ENCODE measurements around the gene GPC6.

The GPC6 gene

DNA sequence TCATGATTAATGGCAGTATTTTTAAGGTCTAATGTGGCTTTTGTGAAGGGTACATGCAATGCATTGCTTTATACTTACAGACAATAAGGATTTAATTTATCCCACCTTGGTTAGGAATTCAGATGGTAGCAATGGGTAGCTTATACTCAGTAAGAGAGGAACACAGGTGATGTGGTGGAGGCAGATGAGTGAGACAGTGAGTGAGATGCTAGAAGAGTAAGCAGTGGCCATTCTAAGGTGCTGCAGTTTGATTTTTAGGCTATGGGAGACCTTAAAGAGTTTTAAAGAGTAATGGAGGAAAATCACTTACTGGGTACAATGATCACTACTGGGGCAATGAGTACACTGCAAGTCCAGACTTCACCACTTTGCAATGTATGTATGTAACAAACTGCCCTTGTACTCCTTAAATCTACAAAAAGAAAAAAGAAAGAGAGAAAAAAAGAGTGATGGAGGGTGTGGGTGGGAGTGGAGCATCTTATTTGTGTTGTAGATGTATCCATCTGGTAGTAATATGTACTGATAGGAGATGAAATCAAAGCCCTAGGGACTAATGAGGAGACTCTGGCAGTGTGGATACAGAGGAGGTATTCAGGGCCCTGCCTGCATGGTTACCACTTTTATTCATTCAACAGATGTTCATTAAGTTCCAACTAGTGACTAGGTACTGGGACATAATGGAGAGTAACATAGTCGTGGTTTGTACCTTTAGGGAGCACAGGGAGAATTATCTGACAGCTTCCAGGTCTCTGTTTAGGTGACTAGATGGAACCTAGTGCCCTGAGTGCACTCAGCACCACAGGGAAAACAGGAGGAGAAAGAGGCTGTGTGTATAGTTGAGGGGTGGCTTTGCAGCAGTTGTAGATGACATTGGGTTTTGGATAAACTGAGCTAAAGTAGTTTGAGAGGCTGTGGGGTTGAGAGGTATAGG is 99.0 kb downstream of the GPC6 start:
- no peak for DNase-seq

DNA sequence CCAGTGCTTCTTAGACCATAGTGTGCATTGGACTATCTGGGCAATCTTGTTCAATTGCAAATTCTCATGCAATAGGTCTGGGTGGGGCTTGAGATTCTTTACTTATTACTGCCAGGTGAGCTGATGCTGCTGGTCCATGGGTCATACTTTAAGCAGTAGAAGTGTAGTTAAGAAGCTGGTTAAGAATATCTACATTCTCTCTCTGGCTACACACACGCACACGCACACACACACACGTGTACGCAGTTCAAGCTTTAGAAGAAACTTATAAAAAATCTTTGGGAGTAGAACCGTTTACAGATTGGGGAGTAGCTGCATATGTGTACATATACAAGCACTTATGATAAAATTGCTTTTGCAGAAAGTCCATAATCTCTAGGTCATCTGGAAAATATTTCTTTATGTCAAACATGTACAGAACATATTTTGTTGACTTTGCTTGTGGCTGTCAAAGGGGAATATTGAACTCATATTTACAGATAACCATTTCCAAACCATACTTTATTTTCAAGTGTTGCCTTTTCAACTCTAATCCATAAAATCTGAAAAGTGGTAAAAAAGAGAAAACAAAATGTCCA is 99.7 kb downstream of the GPC6 start:
- no peak for DNase-seq

DNA sequence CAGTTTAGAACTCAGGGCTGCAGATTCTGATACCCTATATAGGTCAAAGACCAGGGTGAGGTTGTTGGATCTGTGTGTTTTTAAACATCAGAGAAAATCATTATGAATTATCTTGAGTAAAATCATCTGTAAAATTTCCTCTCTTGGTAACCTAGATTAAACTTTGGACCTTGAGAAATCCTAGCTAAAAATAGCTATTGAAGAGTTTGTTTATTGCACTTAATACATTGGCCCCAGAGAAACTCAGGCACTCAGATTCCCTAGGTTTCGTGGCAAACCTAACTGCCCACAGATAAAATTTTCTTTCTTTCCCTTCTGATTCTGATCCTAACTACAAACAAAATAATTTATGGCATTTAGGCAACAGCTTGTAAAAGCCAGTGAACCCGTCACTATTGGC is 102.3 kb downstream of the GPC6 start:
- DNase-seq, result no peak

DNA sequence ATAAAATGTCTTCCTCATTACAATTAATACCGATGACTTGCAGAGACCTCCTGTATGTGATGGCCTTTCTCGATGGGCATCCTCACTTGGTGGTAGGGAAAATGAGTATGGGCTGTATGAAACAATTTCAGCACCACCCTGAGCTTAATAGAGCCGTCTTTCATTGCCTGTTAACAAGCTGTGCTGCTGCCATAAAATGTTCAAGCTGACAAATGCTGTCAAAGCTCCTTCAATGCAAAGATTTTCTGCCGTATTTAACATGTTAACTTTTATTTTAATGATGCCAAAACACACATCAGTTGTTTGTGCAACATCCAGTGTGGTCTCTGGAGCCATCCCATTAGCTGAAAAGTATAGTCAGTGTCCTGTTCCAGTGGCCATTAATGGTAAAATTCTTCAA is 110.1 kb downstream of the GPC6 start:
- no peak for DNase-seq

DNA sequence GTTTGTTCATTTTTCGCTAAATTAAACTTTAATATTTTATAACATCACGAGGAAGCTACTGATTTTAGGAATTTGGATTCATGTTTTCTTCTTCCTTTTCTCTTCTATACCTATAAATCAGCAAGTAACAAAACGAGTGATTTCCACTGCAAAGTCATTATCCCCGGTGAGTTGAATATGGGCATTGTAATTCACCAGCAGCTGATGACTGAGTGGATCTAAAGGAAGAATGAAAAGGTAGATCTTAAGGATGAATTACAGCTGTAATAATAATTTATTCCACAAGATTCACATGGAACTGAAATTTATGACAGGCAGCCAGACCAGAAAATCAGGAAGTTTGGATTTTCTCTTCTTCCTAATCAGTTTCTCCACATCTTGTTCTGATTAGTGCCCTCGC is 111.4 kb downstream of the GPC6 start:
- no peak for DNase-seq

DNA sequence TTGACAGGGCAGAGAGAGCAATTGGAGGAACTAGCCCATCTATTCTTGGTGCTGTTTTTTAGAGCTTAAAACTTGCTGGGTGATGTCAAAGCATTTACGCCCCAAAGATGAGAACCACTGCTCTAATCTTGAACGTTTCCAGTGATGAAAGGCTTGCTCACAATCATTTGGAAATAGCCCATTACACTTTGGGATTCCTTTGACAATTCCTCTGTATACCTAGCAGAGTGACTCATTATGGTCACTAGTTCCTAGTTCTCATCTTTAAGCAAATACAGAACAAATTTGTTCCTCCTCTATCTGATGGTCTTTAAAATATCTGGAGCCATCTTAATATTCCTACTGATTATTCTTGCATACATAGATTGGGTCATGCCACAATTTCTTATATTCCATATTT is 112.3 kb downstream of the GPC6 start:
- DNase-seq, result peak; percentile 22

DNA sequence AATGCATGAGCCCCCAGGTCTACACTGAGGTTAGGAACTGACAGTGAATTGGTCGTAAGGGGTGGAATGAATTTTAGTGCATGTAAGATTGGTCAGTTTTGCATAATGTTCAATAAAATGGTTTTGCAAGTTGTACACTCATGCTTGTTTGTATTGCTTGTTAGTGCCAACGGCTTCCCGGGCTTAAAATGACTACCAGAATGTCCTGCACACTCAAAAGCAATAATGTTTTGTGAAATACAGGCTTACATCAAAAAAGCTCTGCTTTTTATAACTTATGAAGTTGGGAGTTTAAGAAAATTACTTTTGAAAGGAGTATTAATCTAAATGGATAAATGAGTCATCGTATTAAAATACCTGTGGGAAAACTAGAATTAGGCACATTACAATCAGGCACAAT is 112.9 kb downstream of the GPC6 start:
- no peak for DNase-seq

DNA sequence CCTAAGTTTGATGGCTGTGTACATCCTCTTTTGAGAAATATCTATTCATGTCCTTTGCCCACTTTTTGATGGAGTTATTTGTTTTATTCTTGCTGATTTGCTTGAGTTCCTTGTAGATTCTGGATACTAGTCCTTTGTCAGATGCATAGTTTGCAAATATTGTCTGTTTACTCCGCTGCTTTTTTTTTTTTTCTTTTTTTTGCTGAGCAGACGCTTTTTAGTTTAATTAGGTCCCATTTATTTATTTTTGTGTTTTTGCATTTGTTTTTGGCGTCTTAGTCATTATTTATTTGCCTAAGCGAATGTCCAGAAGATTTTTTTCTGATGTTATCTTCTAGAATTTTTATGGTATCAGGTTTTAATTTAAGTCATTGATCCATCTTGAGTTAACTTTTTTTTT is 114.9 kb downstream of the GPC6 start:
- no peak for DNase-seq

DNA sequence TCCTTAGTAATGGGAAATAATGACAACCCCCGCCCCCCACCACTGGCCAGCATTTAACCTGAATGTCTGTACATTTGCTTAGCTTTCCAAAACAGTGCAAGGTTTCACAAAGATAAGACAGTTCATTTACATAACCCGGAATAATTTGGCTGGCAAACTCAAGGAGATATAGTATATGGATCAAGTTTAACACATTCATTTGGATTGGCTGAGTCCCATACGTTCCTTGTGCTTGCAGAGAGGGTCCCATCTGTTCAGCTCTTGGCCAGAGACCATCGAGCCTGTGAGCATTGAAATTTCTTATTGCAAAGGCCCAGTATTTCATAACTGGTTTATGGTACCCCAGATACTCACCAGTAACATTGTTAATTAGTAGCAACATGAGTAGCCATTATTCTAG is 116.5 kb downstream of the GPC6 start:
- DNase-seq, result no peak

DNA sequence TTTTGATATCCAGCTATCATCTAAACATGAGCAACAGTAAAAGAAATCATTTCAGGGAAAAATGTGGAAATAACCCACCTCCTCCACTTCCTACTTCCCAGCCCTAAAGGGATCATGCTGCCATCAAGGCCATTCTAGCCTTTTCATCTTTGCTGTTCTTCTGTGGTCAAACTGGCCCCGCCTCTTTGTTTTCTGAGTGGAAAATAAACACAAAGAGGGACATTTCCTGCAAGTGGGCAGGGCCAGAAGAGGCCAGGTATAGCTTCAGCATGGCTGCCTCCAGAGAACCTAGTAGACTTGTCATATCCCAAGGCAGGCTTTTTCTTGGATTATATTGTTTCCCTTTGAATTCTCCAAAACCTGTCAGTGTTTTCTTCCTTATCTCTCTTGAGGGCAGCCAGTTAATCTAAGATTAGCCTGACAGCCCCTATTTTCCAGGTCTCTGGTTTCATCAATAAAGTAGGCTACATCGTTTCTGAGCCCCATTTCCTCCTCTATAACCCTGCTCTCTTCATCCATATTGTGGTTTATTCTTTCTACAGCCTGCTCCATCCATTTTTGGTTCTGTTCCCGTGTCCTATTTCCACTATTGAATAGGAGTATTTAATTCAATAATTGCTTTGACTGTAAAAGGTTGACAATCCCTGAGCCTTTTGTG is 117.6 kb downstream of the GPC6 start:
- no peak for DNase-seq

DNA sequence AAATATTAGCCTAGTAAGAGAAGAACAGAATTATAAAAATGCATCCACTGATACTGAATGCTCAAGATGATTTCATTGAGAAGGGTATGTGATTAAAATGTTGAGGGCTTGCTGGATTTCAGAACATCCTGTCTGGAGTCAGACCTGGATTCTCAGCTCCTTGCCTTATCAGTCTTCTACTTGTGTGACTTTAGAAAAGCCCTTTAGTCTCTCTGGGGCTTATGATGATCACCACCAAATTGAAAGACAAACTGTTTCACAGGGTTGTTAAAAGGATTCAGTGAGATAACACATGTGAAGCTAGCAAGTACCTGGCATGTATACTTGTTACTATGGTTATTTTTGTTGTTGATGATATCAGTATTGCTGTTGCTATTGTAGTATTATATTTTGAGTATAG is 118.4 kb downstream of the GPC6 start:
- DNase-seq, result no peak

DNA sequence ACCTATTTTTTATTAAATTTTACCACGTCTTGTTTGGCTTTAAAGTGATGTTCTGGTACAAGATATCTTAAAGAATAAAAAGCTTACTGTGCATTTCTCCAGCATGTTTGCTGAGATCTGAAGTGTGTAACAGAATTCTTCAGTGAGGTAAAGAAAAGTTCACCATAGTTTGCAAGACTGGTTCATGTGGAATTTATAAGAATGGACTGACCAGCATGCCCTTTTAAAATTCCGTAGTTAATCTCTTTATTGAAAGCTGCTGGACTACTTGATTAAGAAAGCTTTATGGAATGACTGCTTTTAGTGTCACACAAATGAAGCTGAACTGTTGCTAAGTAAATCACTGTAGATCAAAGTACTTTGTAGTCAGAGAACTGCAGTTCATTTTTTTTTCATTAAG is 119.2 kb downstream of the GPC6 start:
- DNase-seq, result no peak

DNA sequence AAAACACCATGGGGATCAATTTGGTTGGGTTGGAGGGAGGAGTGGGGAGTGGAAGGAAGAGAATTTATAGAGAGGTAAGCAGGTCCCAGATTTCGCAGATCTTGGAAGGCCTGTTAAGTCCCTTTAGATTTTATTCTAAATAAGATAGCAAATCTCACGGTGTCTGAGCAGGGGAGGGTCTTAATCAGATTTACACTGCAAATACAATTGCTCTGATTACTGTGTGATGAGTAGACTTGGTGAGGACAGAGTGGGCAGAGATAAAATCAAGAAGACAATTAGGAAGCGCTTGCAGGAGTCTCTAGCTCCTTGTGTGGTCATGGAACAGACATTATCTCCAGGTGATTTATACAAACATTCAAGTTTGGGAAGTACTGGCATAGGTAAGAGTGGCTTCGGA is 126.0 kb downstream of the GPC6 start:
- DNase-seq, result no peak

DNA sequence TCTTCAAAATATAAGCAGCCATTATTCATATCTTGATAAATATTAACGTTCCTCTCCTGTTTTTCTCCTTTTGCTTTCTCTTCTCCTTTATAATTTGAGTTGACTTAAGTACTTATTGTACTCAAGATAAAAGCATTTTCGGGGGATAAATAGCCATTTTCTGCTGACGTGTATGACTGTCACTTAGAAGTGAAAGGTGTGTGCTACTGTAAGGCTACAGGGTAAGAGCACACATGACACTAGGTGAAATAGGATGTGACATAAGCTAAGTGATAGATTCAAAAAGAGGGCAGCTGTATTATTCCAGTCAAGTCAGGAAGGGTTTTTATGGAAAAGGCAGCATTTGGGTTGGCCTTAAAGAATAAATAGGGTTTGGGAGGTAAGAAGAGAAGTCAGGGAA is 128.5 kb downstream of the GPC6 start:
- DNase-seq, result no peak

DNA sequence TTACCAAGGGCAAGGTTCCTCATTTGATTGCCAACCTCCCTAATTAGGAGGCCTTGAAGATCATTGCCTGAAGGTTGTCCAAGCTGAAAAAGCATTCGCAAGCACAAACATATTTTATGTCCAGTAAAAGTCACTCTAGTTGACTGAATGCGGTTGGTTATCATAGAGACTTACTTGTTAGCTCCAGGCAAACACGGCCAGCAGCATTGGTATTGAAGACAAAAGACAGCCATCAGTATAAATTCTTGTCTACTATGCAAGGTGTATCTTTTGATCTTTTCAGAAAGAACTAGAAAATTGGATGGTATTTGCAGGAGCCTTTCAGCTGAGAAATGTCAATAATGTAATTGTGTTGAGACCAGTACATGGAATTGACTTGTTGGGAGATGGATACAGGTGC is 129.9 kb downstream of the GPC6 start:
- no peak for DNase-seq

DNA sequence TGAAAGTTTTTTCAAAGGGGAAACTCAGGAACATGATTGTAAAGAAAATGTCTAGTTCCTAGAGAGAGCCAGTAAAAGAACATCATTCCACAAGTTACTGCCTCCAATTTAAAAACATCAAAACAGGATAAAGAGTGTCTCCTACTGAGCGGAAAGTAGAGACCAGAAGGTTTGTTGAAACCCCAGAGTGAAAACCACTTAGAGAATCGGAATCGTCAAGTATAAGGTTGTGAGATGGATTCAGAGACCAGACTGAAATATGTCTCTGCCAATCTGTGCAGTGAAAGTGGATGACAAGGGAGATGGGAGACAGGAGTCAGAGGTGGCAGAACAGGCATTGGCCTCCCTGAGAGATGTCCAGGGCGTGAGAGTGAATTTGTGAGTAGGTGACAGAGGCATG is 133.4 kb downstream of the GPC6 start:
- DNase-seq, result no peak

DNA sequence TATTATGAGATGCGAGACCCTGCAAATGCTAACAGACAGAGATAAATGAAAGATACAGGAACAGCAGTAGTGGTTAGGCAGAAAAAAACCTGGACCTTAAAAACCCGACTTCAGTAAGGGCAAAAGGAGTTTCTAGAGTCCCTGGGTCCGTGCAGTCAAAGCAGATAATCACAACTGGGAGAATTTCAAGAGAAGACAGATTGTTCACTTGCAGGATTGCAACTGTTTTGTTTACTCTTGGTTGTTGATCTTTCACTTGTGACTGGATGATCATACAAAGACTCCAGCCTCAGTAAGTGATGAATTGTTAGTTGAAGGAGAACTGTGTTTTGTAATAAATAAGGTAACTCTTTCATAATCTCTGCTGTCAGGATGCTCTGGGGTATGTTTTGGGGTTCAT is 135.1 kb downstream of the GPC6 start:
- DNase-seq, result no peak

DNA sequence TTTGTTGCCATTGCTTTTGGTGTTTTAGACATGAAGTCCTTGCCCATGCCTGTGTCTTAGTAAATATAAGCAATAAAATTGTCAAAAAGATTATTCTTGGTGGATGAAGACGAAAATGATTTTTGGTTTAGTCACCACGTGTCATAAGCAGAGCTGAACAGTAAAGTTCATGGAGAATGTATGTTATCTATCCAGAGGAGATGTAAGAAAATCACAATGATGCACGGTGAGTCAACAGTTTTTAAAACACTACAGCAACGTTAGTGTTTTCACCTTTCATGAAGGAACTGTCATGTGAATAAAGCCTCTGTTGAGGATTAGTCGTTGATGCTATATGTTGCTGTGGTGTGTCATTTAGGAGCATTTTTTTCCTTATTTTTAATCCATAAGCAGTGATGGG is 137.6 kb downstream of the GPC6 start:
- peak; percentile 69 for DNase-seq

DNA sequence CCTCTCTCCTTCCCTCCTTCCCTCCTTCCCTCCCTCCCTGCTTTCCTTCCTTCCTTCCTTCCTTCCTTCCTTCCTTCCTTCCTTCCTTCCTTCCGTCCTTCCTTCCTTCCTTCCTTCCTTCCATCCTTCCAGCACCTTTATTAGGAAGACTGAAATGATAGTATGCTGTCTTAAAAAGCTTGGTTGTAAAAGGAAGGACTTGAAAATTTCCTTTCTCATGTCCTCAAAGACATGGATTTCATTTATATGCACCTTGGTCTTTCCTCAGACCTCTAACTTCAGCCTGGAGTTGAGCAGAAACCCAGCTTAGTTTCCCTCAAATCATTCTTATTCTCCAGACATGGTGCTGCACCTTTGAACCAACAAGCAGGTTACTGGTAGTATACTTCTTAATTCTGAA is 141.7 kb downstream of the GPC6 start:
- no peak for DNase-seq

DNA sequence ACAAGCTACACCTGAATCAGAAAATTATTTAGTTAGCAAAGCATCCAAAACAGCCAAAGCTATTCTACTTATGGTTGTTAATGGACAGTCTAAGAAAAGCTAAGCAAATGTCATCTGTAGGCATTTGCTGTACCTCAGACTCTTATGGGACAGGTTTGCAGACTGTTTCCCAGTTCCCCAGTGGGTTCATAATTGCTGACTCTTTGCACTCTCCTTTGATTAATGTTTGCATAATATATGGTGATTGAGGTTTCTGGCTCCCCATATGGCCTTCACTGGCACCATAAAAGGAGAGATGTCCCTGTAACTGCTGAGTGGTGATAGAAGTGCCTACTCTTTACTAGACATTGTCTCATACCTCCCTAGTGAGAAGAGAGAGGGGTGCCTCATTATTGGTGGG is 142.1 kb downstream of the GPC6 start:
- DNase-seq, result no peak

DNA sequence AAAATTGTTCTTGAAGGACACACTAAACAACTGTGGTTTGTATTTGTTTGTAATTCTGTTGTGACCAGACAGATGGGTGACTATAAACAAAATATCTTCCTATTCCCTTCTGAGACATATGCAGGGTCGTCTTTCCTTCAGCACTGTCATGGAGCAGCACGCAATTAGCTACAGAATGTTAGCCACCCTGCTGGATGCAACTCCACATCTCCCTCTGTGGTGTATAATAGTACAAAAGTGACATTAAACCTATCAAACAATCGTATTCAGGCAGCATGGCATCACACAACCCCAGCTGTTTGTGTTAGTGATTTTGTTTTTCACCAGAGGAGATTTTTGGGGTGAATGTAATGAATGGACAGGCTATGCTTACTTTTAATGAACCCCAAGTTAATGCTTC is 146.2 kb downstream of the GPC6 start:
- DNase-seq, result no peak

DNA sequence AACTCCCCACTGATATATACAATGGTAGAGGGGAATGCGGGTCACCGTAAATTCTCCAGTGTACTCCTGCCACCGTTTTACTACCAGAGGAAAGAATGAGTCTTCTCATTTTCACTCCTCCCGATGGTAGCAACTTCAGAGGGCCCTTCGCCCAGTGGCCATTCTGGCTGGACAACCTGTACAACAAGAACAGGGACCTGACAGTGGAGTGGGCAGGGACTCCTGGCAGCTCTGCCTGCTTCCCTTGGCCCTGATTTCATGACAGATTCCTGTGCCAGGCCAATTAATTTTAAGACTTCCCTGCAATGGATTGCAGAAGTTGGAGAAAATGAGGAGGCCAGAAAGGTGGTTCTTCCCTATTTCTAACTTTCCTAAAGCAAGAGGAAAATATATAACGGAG is 148.9 kb downstream of the GPC6 start:
- no peak for DNase-seq

DNA sequence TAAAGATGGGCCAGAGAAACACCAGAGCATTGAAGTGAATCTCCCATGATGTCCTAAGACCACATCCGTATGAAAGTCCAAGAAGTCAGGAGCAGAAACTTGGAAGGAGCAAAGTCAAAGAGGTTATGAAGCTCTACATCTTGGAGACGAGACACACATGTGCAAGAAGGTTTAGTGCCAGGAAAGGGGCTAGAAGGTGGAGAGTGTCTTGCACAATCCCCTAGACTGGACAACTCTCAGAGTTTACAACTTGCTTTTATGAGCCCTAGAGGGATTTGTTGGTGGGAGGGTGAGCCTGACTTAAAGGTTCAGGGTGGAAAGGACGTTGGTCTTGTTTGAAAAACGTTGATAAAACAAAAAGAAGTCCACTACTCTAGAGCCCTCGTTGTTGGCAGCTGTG is 150.6 kb downstream of the GPC6 start:
- no peak for DNase-seq

DNA sequence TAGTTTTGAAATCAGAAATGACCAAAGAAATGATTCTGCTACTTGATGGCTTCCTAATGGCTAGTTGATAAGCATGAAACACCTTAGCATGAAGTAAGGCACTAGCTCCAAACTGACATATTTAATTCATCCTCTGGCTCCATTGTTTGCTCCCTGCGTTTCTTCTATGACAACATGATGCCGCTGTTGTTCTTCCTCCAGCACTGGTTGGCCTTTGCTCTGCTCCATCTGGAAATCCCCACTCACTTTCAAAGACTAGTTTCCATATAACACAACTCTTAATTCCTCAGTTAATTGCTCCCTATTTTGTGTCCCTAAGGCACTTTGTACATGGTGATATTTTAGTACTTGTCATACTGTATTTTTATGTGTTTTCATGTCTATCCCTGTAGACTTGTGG is 151.6 kb downstream of the GPC6 start:
- no peak for DNase-seq

Measured in HCEC 1CT (cell line).